Stimulated activated CD8-positive, alpha-beta memory T cell treated with anti-CD3 and anti-CD28 coated beads, Interleukin-12 subunit alpha, Interleukin-12 subunit beta, amount 100 ng/mL, for 24 hours (primary cell): ENCODE measurements around the gene SUMO2.
A peak's percentile ranks its signal among the peaks of the same experiment; 100 is the strongest.
"Not testable (repeated sequence)": the region's sequence is repeated elsewhere in the genome, so short reads cannot be mapped to it uniquely, and the experiment has no call there.

ENCODE experiments used
- DNase-seq: peaks from one replicate; pipeline ENCODE4 v3.0.0-alpha.2; 2020; ENCODE audit errors: extremely low read depth

SUMO2 gene

GRCh38 chr17:75182569-75183436 is at the start of gene SUMO2:
Gene SUMO2, minus strand, starts transcription at chr17:75182959. Its CDS starts 125 bp downstream, at chr17:75182834.
- peak; percentile 90 for DNase-seq

- DNase-seq, result no peak
Measured at GRCh38 chr17:75231741-75232464, 49.1 kb upstream of the SUMO2 start.

GRCh38 chr17:75231071-75231470 is 48.3 kb upstream of the SUMO2 start:
- DNase-seq, result no peak

- DNase-seq, result no peak
Measured at GRCh38 chr17:75228847-75229246, 46.1 kb upstream of the SUMO2 start.

GRCh38 chr17:75228305-75228704 is 45.5 kb upstream of the SUMO2 start:
- no peak for DNase-seq

- DNase-seq, result no peak
Measured at GRCh38 chr17:75227729-75228128, 45.0 kb upstream of the SUMO2 start.

- no peak for DNase-seq
Measured at GRCh38 chr17:75225016-75225415, 42.3 kb upstream of the SUMO2 start.

GRCh38 chr17:75219815-75220214 is 37.1 kb upstream of the SUMO2 start:
- DNase-seq, result no peak

- DNase-seq, result no peak
Measured at GRCh38 chr17:75218131-75218530, 35.4 kb upstream of the SUMO2 start.

GRCh38 chr17:75209061-75209460 is 26.3 kb upstream of the SUMO2 start:
- no peak for DNase-seq

GRCh38 chr17:75208161-75208560 is 25.4 kb upstream of the SUMO2 start:
- DNase-seq, result no peak

GRCh38 chr17:75207760-75208159 is 25.0 kb upstream of the SUMO2 start:
- no peak for DNase-seq

GRCh38 chr17:75207050-75207407 is 24.3 kb upstream of the SUMO2 start:
- DNase-seq, result not testable (repeated sequence)

- no peak for DNase-seq
Measured at GRCh38 chr17:75205793-75206163, 23.0 kb upstream of the SUMO2 start.

- peak; percentile 83 for DNase-seq
Measured at GRCh38 chr17:75205037-75205792, 22.5 kb upstream of the SUMO2 start, which contains the start of gene NUP85. Gene NUP85, plus strand, starts transcription at chr17:75205679. Its CDS starts 83 bp downstream, at chr17:75205762.

- DNase-seq, result no peak
Measured at GRCh38 chr17:75199886-75200618, 17.3 kb upstream of the SUMO2 start.

- no peak for DNase-seq
Measured at GRCh38 chr17:75194879-75195278, 12.1 kb upstream of the SUMO2 start.

GRCh38 chr17:75191584-75191983 is 8.8 kb upstream of the SUMO2 start:
- no peak for DNase-seq

GRCh38 chr17:75188614-75189013 is 5.9 kb upstream of the SUMO2 start:
- no peak for DNase-seq

- no peak for DNase-seq
Measured at GRCh38 chr17:75183999-75184884, 1.5 kb upstream of the SUMO2 start.

GRCh38 chr17:75182319-75182568 is 515 bp downstream of the SUMO2 start:
- no peak for DNase-seq
